GM19351 (cell line): ENCODE measurements around the gene CCM2.

Experiments
- ATAC-seq: cut with Tn5 transposase; IDR thresholded peaks from one replicate; pipeline ENCODE4 v1.9.1; 2021; ENCODE audit warnings: mild to moderate bottlenecking, moderate library complexity; ENCODE audit not compliant: unreplicated experiment

Gene CCM2

GRCh38 chr7:44967571-44968446, 32.2 kb upstream of the CCM2 start:
- ATAC-seq = no peak

- no peak for ATAC-seq
Observed at GRCh38 chr7:44969049-44969700, 30.8 kb upstream of the CCM2 start.

GRCh38 chr7:44969701-44970522, 30.1 kb upstream of the CCM2 start:
- ATAC-seq = no peak

- no peak for ATAC-seq
Observed at GRCh38 chr7:44970523-44971051, 29.4 kb upstream of the CCM2 start.

GRCh38 chr7:44971188-44971901, 28.7 kb upstream of the CCM2 start:
- no peak for ATAC-seq

GRCh38 chr7:44971902-44972441, 28.0 kb upstream of the CCM2 start:
- no peak for ATAC-seq

- no peak for ATAC-seq
Observed at GRCh38 chr7:44972562-44972961, 27.4 kb upstream of the CCM2 start.

GRCh38 chr7:44973610-44974401, 26.2 kb upstream of the CCM2 start:
- no peak for ATAC-seq

- no peak for ATAC-seq
Observed at GRCh38 chr7:44974549-44974948, 25.5 kb upstream of the CCM2 start.

- no peak for ATAC-seq
Observed at GRCh38 chr7:44975331-44976039, 24.5 kb upstream of the CCM2 start.

- ATAC-seq = no peak
Observed at GRCh38 chr7:44976040-44976745, 23.8 kb upstream of the CCM2 start.

- no peak for ATAC-seq
Observed at GRCh38 chr7:44976746-44977196, 23.2 kb upstream of the CCM2 start.

- ATAC-seq = no peak
Observed at GRCh38 chr7:44977304-44977958, 22.6 kb upstream of the CCM2 start.

- ATAC-seq = no peak
Observed at GRCh38 chr7:44977959-44978335, 22.1 kb upstream of the CCM2 start.

- peak; percentile 57 for ATAC-seq
Observed at GRCh38 chr7:44978511-44979366, 21.3 kb upstream of the CCM2 start, which contains the start of gene MYO1G. TSS of gene MYO1G (minus strand) at chr7:44979015. CDS start at chr7:44978961, 54 bp downstream.
